HG03196 (cell line): Measurements from ENCODE around the gene SLAMF9.
A peak's percentile ranks its signal among the peaks of the same experiment; 100 is the strongest.

Experiments
- ATAC-seq: cut with Tn5 transposase; IDR thresholded peaks from one replicate; pipeline ENCODE4 v1.9.1; 2021; ENCODE audit not compliant: unreplicated experiment

SLAMF9 gene

DNA sequence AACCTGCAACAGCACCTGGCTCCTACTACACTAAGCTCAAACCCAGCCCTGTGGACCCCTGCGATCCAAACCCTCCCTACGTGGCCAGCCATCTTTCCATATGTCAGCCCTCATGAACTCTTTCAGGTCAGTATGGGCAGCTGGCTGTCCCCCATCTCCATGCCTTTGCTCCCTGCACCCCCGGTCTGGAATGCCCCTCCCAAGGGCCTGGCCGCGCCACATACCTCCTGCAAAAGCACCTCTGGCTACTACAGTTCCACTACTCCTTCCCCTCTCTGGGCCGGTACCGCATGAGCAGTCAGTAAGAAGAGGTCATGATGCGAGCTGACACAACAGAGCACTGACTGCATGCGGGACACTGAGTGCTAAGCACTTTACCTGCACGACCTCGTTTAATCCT is 18.7 kb downstream of the SLAMF9 start:
- ATAC-seq = no peak

DNA sequence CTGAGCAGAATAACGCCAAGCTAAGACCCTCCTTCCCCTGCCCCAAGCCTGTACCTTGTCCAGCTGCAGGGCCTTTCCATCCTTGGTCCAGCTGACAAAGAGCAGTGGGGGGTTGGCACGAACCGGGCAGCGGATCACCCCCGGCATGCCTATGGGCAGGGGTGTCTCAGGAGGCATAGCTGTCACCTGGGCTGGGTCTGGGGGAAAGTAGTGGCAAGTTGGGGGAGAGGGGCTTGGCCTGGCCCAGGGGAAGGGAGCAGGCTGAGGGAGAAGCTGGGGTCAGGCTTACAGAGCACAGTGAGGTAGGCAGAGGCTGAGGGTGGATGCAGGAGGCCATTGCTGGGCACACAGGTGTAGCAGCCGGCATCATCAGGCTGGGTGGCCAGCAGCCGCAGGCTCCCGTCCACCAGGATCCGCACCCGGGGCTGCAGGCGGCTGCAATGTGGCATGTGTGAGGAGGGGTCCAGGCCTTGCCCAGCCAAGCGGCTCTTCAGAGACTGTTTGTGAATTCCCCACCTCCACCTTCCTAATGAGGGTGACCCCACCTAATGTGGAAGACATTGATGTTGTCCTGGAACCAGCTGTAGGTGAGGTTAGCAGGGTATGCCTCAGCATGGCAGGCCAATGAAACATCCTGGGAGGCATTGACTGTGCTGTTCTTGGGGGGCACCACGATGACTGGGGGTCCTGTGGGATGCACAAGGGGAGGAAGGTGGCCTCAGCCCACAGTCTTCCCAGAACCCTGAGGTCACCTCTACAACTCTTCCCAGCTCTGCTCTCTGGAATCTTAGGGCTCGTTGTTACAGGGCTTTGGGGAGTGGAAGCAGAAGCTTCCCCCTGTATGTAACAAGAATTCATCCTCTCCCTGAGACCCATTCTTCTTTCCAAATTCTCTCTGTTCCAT is 19.6 kb downstream of the SLAMF9 start:
- ATAC-seq = no peak

DNA sequence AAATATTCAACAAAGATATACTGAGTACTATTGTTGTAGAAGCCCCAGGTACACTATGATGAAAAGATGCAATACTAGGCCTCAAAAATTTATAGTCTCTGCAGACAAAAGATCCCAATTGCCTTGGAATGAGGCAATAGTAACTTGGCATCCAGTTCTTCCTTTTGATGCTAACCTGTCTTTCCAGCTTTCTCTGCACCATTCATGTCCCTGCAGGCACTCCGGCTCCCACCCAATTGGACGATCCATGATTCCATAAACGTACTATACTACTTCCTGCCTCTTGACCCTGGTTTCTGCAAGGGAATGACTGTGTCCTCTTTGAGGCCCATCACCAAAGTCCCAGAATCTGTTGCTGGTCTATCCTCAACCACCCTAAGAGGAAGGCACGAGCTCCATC is 20.7 kb downstream of the SLAMF9 start:
- ATAC-seq = no peak

DNA sequence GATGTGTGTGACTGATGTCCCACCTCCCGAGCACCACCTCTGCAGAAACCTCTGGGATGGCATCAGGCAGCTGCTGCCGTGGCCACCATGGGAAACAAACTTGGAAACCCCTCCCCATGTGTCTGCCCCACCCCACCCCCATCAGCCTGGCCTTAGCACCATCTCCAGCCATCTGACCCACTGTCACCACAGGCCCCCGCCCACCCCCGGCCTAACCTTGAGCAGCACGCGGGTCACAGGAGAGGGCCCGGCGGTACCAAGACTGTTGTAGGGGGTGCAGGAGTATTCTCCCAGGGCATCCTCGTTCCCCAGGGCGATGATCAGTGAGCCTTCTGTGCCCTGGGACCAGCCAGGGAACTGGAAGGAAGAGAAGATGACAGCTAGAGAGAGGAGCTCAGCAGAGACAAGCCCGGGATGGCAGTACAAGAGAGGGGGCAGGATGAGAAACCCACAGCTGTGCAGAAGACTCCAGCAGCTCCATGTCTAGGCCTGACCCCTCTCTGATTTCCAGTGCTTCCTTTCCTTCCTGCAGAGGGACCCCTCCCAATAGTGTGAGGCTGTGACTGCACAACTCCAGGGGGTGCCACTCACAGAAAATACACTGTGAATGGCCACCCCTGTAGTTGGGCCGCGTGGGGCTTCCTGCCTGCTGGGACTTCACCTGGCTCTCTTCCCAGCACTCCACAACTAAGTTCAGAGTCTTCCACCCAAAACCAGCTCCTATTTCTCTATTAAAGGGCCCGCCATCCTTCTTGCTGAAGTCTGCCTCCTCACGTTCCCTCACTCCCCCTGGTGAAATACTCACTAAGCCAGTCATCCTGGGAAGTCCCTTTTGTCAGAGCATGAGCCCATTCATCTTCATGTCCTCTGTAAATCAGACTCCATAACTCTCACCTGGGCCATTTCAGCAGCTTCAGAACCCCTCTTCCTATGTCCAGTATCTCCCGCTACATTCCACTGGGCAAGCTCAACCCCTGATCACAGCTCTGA is 21.4 kb downstream of the SLAMF9 start:
- ATAC-seq = no peak

DNA sequence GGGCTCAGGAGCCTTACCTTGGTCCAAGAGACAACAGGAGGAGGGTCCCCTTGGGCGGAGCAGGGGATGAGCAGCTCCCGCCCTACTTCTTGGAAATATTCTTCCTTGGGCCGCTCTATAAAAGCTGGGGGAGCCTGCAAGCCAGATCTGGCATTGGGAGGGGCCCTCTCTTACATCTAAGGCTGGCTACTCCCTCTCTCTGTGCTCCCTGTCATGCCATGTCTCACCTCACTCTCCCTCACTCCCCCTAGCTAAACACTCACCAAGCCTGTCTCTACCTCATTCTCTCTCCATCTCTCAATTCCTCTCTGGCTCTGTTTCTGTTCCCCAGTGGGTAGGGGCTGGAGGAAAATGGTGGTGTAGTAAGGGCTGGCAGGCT is 22.3 kb downstream of the SLAMF9 start:
- ATAC-seq = no peak

DNA sequence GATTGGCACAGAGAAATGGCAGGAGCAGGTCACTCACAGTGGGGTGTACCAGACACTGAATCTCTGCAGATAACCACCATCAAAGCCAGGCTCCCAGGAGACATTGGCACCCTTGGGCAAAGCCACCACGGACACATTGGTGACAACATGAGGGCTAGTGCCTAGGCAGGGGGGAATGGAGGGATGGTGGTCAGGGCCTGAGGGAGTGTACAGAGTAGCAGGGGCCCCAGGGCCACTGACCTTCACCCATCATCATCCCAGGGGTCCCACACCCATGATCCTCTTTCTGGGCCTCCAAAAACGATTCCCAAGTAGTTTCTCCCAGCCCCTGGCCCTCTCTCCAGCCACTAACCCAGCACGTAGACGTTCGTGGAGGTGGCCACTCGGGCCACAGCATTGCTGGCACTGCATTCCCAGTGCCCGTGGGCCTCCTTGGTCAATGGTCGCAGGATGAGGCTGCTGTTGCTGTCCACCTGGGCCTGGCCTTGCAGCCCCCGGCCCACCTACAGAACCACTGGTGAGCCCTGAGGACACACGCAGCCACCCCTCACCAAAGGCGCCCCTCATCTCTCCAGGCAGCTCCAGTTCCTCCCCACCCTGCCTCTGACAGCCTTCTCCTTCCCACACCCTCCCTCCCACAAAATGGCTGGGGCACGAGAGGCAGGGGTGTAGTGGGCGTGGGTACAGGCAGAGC is 22.8 kb downstream of the SLAMF9 start:
- ATAC-seq = no peak

DNA sequence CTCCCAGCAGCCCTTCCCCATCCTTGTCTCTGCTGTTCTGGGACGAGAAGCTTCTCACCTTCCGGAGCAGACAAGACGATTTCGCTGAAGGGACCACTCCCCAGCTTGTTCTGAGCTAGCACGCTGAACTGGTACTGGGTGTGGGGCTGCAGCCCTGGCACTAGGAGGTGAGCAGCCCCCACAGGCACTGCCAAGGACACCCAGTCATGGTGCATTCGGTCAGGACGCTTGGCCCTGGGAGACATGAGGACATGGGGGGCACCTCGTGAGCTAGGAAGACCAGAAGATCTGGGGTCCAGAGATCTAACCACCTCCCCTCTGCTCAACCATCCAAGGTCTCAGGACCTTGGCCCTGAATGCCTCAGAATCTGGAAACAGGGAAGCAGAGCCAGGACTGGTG is 23.4 kb downstream of the SLAMF9 start:
- ATAC-seq = no peak

DNA sequence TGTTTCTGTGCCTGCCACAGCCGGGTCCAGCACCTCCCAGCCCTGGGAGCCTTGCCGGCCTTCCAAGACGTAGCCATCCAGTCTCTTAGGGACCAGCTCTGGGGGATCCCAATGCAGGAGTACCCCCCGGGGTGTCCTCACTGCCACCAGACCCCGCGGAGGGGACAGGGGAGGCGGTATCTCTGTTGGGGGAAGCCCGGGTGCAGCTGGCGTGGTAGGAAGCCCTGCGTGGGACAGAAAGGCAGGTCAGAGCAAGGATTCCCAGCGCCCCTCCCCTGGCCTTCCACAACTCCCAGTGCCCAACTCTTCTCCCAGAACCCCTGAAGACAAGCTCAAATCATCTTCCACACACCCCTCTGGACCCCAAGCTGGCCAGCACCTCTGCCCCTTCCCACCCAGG is 23.8 kb downstream of the SLAMF9 start:
- no peak for ATAC-seq

DNA sequence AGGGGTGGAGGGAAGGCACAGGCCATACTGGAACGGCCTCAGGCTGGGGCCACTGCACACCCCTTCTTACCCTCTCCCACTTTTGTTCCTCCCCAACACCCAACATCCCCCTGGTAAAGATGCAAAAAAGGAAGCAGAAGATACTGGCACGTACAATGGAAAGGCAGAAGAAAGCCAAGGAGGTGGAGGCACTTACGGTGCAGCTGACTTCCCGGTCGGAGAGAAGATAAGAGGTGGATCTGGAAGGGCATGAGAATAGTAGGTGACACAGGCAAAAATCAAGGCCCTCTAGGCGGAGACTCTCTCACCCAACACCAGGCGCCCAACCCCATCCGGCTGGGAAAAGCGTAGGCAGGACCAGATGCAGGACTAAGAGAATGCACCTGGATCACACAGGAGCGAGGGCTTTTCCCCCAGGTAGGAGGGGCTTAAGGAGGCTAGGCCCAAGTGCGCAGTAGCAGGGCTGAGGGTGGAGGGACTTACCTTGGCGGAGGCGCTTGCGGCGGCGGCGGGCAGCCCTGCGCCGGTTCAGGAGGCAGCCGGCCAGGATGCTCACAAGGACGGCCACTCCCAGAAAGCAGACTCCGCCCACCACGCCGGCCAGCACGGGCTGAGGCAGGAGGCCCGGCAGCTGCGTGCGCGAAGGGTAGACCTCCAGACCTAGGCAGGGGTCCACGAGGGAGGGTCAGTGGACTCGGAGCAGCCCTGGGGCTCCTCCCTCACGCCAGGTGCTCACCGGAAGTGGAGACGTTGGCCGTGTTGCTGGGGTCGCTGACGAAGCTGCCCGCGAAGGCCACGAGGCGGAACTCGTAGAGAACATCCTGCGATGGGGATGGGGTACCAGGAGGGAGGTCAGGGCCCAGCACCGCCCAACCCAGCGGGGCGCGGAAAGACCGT is 24.6 kb downstream of the SLAMF9 start:
- ATAC-seq = no peak

DNA sequence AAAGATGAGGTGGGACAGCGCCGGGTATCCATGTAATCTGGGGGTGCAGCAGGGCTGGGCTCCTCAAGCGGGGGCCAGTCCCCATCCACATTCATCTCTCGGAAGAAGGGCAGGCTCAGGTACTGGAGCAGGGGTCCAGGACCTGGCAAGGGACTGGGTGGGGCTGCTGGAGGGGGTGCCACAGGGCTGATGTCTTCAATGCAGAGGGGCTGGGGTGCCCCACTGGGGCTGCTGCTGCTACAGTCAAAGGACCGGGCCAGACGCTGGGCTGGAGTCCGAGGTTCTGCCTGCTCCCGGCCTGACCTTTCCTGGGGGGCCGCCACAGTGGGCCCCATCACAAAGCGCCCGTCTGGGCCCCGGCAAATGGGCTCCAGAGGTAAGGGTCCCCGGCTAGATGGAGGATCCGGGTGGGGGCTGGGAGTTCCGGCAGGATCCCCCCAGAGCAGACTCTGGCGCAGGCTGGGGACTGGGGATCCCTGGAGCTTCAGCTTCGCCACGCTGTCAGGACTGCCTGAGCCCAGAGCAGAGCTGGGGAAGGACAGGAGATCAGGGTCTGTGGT is 25.5 kb downstream of the SLAMF9 start:
- ATAC-seq = no peak

DNA sequence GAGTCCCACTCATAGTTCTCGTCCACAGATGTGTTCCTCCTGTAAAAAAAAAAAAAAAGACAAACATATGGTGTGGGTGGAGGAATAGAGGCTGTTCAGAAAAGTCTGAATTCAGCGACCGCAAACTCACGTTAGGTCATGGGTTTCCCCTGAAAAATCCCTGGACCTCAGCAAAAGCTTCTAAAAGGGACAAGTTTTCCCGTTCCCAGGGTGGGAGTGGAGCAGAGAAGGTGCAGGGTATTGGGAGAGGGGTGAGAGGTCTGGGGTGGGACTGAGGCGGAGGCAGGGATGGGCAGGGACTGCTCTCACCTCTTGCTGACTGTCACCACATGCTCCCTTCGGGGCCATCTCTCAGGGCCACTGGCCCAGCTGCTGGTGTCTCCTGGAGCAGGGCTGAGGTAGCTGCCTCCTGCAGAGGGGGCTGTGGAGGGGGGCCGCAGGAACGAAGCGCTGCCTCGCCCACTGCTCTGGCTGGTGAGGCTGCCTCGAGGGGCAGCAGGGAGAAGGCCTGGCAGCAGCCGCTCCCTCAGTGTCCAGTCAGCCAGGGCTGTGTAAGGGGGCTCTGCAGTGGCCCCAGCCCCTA is 26.1 kb downstream of the SLAMF9 start:
- ATAC-seq = no peak

DNA sequence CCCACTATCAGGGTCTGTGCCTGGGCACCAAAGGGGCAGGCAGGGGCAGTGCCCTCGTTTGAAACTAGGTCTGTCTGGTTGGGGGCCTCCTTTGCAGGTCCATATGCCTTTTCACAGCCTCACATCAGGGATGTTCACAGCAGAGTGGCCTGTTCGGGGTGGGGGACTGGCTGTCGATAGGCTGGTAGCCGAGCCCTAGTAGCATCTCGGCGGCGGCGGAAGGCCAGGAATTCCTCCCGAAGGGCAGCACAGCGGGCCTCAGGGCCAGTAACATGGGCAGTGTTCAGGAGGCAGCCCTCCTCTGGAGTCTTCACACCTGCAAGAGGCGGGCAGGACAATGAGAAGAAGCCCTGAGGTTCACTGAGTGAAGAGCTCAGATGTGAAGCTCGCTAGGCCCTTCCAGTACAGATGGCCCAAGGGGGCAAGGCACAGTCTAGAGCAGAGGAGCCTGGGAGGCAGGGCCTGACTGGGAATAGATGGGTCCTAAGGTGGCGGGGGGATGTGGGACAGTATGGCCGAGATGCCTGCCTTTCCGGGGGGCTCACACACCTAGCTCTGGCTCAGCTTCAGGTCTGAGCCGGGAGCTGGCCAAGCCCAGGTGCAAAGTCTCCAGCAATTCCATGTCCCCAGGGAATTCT is 26.7 kb downstream of the SLAMF9 start:
- no peak for ATAC-seq

DNA sequence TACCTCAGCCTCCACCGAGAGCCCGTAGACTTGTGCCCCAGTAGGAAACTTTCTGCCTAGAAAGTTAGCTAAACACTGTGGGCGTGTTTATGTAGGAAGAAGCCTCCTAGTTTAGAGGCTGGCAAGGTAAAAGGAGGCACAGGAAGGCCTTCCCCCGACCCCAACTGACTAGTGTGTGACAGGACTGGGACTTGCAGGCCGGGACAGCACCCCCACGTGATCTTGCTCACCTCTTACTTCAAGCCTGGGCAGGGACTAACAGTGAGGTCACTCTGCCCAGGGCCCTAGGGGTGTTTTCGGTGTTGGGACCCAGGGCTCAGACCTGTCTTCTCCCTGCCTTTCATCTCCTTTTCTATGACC is 28.3 kb downstream of the SLAMF9 start:
- ATAC-seq = peak; percentile 5

DNA sequence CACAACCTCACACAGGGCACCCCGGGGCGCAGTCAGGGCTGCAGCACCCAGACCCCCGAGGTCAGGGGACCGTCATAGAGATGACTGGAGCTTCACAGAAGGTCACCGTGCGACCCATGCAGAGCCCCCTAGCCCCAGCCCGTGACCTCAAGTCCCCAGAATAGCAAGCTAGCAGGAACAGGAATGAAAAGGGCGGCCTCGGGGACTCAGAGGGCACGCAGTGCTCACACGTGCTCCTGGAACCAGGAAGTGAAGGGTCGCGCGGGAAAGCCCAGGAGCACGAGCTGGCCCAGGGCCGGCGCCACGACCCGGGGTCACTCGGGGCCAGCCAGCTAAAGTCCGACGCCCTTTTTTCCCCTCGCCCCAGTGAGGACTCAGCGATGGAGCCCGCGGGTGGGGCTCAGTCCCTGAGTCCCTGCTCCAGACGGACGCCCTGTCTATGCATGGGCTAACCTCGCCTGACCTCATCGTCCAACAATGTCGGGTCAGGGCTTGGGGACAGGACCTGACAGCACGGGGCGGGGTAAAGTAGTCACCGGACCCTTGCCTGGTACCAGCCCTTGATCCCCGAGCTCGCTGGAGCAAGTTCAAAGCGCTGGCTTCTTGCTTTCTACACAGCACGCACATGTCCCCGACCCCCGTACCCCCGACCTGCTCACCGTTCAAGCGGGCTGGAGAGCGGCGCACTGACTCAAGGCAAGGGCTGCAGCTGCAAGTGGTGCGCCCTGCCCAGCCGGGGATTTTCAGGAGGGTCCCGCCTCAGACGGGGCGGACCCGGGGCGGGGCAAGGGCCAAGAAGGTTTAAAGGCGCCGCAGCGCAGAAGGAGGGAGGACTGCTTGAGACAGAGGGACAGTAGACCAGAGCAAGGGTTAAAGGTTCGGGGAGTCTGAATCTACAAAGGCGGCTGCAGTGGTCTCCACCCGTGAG is 29.0 kb downstream of the SLAMF9 start, which contains the start of gene TAGLN2:
TAGLN2 (minus strand) TSS at position 717 of the 928 bp plus-strand sequence. CDS start 4,998 bp downstream, outside the sequence.
- ATAC-seq = peak; percentile 45

DNA sequence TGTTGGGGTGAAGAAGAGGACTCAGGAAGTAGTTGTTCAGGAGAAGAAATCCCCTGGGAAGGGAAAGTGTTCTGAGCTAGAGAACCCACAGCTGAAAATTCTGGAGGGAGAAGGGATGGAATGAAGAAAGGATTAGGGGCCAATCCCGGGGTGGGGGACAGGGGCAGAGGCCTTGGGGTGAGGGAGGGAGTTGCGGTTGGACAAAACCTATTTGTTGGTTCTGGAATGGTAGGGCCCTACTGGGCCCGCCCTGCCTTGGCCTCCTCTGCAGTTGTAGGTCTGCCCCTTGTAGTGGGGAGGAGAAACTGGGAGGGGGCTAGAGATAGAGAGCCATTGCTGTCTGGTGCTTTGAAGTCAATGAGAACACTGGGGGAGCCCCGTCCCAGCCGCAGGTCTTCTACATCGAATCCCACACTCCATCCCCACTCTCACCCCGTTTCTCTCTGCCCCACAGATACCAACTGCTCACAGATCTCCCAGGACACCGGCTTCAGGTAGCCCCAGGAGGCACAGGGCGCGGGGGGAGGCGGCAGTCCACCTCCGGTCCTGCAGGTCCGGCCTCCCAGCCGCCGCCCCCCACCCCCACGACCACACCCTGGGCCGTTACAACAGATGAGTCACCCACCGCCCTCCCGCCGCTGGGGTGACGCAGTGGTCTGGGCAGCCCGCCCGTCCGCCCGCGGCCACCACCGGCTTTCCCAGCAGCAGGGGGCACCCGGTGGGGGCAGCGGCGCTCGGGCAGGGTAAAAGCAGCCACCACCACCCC is 29.8 kb downstream of the SLAMF9 start:
- no peak for ATAC-seq

DNA sequence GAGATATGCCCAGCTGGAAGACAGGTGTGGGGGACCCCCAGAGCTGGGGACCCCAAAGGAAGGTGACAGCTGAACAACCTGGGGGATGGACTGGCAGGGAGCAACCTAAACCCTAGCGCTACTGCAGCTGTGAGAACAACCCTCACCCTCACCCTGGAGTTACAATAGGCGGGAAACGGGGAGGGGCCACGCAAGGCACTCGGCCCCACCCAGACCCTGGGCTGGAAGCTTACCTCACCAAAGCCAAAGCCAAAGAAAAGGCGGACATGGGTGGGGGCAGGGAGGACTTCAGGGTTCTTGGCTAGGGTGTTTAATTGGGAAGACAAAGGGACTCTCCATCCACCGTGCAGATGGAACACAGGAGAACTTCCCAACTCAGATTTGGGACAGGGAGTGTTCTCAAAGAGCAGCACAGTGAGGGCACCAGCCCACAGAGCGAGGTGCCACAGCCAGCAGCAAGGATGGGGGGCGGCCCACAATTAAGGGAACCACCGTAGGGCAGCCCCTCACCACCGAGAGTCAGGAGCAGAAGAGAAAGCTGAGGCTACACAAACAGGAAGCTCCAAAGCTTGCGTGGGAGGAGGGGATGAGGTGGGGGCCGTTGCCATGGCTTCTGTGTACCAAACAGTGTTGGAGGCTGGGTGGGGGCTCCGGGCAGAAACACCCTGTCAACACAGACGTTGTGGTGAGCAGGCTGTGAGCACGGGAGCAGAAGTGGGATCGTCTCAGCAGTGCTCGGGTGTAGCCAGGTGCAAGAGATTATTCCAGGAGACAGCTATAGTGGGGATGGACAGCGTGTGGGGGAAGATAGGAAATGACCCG is 30.6 kb downstream of the SLAMF9 start:
- peak; percentile 33 for ATAC-seq
